H9 (cell line): ENCODE measurements around the gene GALNT9. TPM values are rescaled to one million over a fixed set of nuclear protein-coding genes. Genes with fewer than 3 reads are reported as not detected.

Experiments used
- DNase-seq: peaks from one replicate; pipeline ENCODE4 v3.0.0-alpha.2; 2017
- H2AFZ ChIP-seq: one replicate; pipeline ENCODE4 v1.6.1; 2013; ENCODE audit warnings: mild to moderate bottlenecking, low read length, control low read depth, moderate library complexity
- H2AK5ac ChIP-seq: 2 replicates; pipeline ENCODE4 v1.6.1; 2013; ENCODE audit warnings: low read length, control low read depth, mixed read lengths; ENCODE audit not compliant: insufficient read length
- H2BK120ac ChIP-seq: one replicate; pipeline ENCODE4 v1.6.1; 2013; ENCODE audit warnings: low read depth, mild to moderate bottlenecking, low read length, control low read depth, inconsistent platforms; ENCODE audit not compliant: poor library complexity, severe bottlenecking
- H2BK12ac ChIP-seq: 2 replicates; pipeline ENCODE4 v1.6.1; 2013; ENCODE audit warnings: low read length, control low read depth, mixed read lengths, low read depth; ENCODE audit not compliant: insufficient read length
- H2BK15ac ChIP-seq: 2 replicates; pipeline ENCODE4 v1.6.1; 2013; ENCODE audit warnings: low read depth, low read length, control low read depth
- H2BK20ac ChIP-seq: one replicate; pipeline ENCODE4 v1.6.1; 2013; ENCODE audit warnings: low read depth, mild to moderate bottlenecking, low read length, control low read depth, inconsistent platforms; ENCODE audit not compliant: poor library complexity, severe bottlenecking
- H2BK5ac ChIP-seq: 2 replicates; pipeline ENCODE4 v1.6.1; 2013; ENCODE audit warnings: low read length, control low read depth, mixed read lengths; ENCODE audit not compliant: insufficient read length
- H3K14ac ChIP-seq: 2 replicates; pipeline ENCODE4 v1.6.1; 2013; ENCODE audit warnings: low read length, control low read depth; ENCODE audit not compliant: insufficient read depth
- H3K18ac ChIP-seq: 2 replicates; pipeline ENCODE4 v1.6.1; 2013; ENCODE audit warnings: low read depth, mild to moderate bottlenecking, mixed read lengths, low read length, control low read depth; ENCODE audit not compliant: insufficient read length
- H3K23ac ChIP-seq: 2 replicates; pipeline ENCODE4 v1.6.1; 2013; ENCODE audit warnings: low read length, control low read depth, mixed read lengths, low read depth; ENCODE audit not compliant: insufficient read length
- H3K23me2 ChIP-seq: 2 replicates; pipeline ENCODE4 v1.6.1; 2013; ENCODE audit warnings: low read depth, mild to moderate bottlenecking, mixed read lengths, low read length, control low read depth; ENCODE audit not compliant: insufficient read length, poor library complexity, severe bottlenecking
- H3K27ac ChIP-seq: 2 replicates; pipeline ENCODE4 v1.5.1; 2013; ENCODE audit warnings: low read length, control low read depth, mixed read lengths, low read depth; ENCODE audit not compliant: insufficient read length
- H3K27me3 ChIP-seq: 2 replicates; pipeline ENCODE4 v1.6.1; 2013; ENCODE audit warnings: low read length, control low read depth, inconsistent platforms; ENCODE audit not compliant: insufficient read depth
- H3K4ac ChIP-seq: 2 replicates; pipeline ENCODE4 v1.6.1; 2013; ENCODE audit warnings: low read depth, mild to moderate bottlenecking, control low read depth, inconsistent platforms, low read length, moderate library complexity
- H3K4me1 ChIP-seq: 2 replicates; pipeline ENCODE4 v1.6.1; 2013; ENCODE audit warnings: low read length, control low read depth, inconsistent platforms; ENCODE audit not compliant: insufficient read depth
- H3K4me2 ChIP-seq: 2 replicates; pipeline ENCODE4 v1.6.1; 2013; ENCODE audit warnings: low read length, control low read depth, mixed read lengths; ENCODE audit not compliant: insufficient read length, insufficient read depth
- H3K56ac ChIP-seq: 2 replicates; pipeline ENCODE4 v1.6.1; 2013; ENCODE audit warnings: low read depth, mild to moderate bottlenecking, mixed read lengths, low read length, control low read depth; ENCODE audit not compliant: insufficient read length
- H3K79me1 ChIP-seq: 2 replicates; pipeline ENCODE4 v1.6.1; 2013; ENCODE audit warnings: low read depth, mild to moderate bottlenecking, moderate library complexity, low read length, control low read depth, inconsistent platforms; ENCODE audit not compliant: insufficient read depth, poor library complexity, severe bottlenecking
- H3K79me2 ChIP-seq: 2 replicates; pipeline ENCODE4 v1.6.1; 2013; ENCODE audit warnings: low read length, control low read depth, inconsistent platforms; ENCODE audit not compliant: insufficient read depth
- H3K9ac ChIP-seq: 2 replicates; pipeline ENCODE4 v1.6.1; 2013; ENCODE audit warnings: low read length, control low read depth, mixed read lengths; ENCODE audit not compliant: insufficient read length; ENCODE audit errors: extremely low read depth
- H3K9me3 ChIP-seq: one replicate; pipeline ENCODE4 v1.6.1; 2013; ENCODE audit warnings: low read depth, low read length, inconsistent platforms; ENCODE audit not compliant: control insufficient read depth
- H3T11ph ChIP-seq: one replicate; pipeline ENCODE4 v1.6.1; 2013; ENCODE audit warnings: mild to moderate bottlenecking, low read length, control low read depth, inconsistent platforms
- H4K20me1 ChIP-seq: one replicate; pipeline ENCODE4 v1.6.1; 2013; ENCODE audit not compliant: control insufficient read depth, insufficient read length, insufficient read depth
- H4K5ac ChIP-seq: 2 replicates; pipeline ENCODE4 v1.6.1; 2013; ENCODE audit warnings: low read depth, mild to moderate bottlenecking, mixed read lengths, low read length, control low read depth; ENCODE audit not compliant: insufficient read length
- H4K8ac ChIP-seq: replicated peaks from 2 replicates; pipeline ENCODE4 v1.6.1; 2013; ENCODE audit warnings: low read length, control low read depth, mixed read lengths, low read depth; ENCODE audit not compliant: insufficient read length
- H4K91ac ChIP-seq: 2 replicates; pipeline ENCODE4 v1.6.1; 2013; ENCODE audit warnings: low read depth, mild to moderate bottlenecking, moderate library complexity, mixed read lengths, low read length, control low read depth; ENCODE audit not compliant: insufficient read length
- H3K27ac Mint-ChIP-seq, 3 experiments: 2 replicates in 2 of 3; 3 replicates in 1 of 3; pipeline ENCODE4 v1.8.0; 2020 to 2021; ENCODE audit warnings: mixed read lengths in 3 of 3, mild to moderate bottlenecking in 1 of 3, moderate library complexity in 1 of 3
- H3K27me3 Mint-ChIP-seq: 2 replicates; pipeline ENCODE4 v1.8.0; 2021; ENCODE audit warnings: low read depth, mild to moderate bottlenecking, moderate library complexity, mixed read lengths
- H3K36me3 Mint-ChIP-seq, 3 experiments: 2 replicates in 2 of 3; 3 replicates in 1 of 3; pipeline ENCODE4 v1.8.0; 2020 to 2021; ENCODE audit warnings: low read depth in 3 of 3, mixed read lengths in 3 of 3; ENCODE audit not compliant: insufficient read depth in 1 of 3
- H3K4me1 Mint-ChIP-seq, 2 experiments: 2 replicates each; pipeline ENCODE4 v1.8.0; 2020; ENCODE audit warnings: mixed read lengths in 2 of 2
- H3K4me3 Mint-ChIP-seq, 2 experiments: 2 replicates in 1 of 2; 3 replicates in 1 of 2; pipeline ENCODE4 v1.8.0; 2020 to 2021; ENCODE audit warnings: mild to moderate bottlenecking in 2 of 2, mixed read lengths in 2 of 2, moderate library complexity in 1 of 2
- H3K9me3 Mint-ChIP-seq, 2 experiments: 2 replicates in 1 of 2; 3 replicates in 1 of 2; pipeline ENCODE4 v1.8.0; 2020; ENCODE audit warnings: mild to moderate bottlenecking in 2 of 2, mixed read lengths in 2 of 2, moderate library complexity in 1 of 2
- CTCF ChIP-seq: fragments of 200-600 bp; sonication (generic); conservative IDR thresholded peaks from 3 replicates; pipeline ENCODE4 v1.8.0; 2021; ENCODE audit warnings: antibody characterized with exemption, mild to moderate bottlenecking
- WGBS: extraction: QIAGEN DNeasy Blood & Tissue Kit; methylation state at CpG from one replicate; pipeline ENCODE4 v1.1.7; 2013; ENCODE audit warnings: missing lambda C conversion rate, low lambda C conversion rate, mixed read lengths; ENCODE audit not compliant: insufficient read length; ENCODE audit errors: extremely low coverage; 5-methylcytosine and 5-hydroxymethylcytosine counted together
- total RNA-seq: library from RNA; stranded (reverse); gene quantifications from 2 replicates; pipeline ENCODE4 v1.2.1, GENCODE V29; 2021

GALNT9 gene
- total RNA-seq, 1 experiment from 2014 or later, result 0.35 TPM

DNA sequence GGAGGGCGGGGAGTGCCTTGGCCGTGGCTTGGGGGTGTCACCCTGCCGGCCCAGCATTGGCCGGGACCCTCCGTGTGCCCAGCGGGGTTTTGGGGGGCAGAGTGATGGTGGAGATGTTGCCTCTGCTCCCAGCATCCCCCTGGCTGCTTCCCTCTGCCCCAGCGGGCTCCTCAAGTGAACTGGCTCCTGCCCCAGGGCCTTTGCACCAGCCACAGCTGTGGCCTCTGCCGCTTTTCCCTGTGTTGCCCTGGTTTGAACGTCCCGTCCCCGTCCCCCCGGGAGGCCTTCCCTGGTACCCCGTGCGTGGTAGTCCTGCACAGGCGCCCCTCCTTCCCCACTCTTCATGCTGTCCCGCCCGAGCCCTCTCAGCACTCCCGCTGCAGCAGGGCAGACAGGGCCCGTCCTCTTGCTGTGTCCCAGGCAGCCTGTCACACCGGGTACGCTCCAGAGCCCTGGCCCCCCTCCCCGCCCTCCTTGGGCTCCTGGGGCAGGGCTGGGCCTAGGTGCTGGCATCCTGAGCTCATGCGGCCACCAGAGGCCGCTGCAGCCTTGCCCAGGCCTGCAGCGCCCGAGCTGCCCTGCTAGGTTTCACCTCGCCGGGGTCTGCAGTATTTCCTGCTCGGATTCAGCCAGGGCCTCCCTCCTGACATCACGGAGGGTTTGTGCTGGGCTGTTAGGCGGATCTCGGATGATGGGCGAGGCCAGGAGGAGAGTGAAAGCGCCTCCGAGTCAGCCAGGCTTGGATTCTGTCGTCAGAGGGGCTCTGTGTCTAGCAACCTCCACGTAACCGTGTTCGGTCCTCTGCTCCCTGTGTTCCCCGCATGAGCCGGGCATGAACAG lies 175.7 kb downstream of the GALNT9 start:
- H3K36me3 Mint-ChIP-seq, result peaks cover 0 to 4% (median 2%) of the 10 kb centered on the region in 3 experiments; a peak in 2 of 7 replicates
- peak; percentile 95 for DNase-seq
- WGBS, result no CpG with 5 or more reads among the region's 41 CpGs

More for the DNA sequence above, 175.7 kb downstream of the GALNT9 start:
- no peak overlapping the region for H3K4me2 ChIP-seq
- H3K27me3 ChIP-seq, result no peaks in the 10 kb centered on the region
- H3K56ac ChIP-seq, result no peak overlapping the region
- Mint-ChIP-seq H3K27me3 (peaks cover 5% of the 10 kb centered on the region), H3K4me3 (no peak overlapping the region), H3K9me3 (no peaks in the 10 kb centered on the region), H3K4me1 (no peaks in the 10 kb centered on the region), H3K27ac (no peak overlapping the region)
- H4K8ac ChIP-seq, result no peak overlapping the region
- no peak overlapping the region for H2AFZ ChIP-seq
- no peak overlapping the region for H3K18ac ChIP-seq
- no peak overlapping the region for H3K4ac ChIP-seq
- no peak overlapping the region for H3T11ph ChIP-seq
- H3K4me1 ChIP-seq, result no peaks in the 10 kb centered on the region
- no peak overlapping the region for H2BK12ac ChIP-seq
- no peaks in the 10 kb centered on the region for H4K20me1 ChIP-seq
- no peak overlapping the region for H4K91ac ChIP-seq
- peak; percentile 99 for TF ChIP-seq CTCF
- H2BK15ac ChIP-seq, result no peak overlapping the region
- H3K9ac ChIP-seq, result no peak overlapping the region
- no peak overlapping the region for H2BK20ac ChIP-seq
- H2BK120ac ChIP-seq, result no peak overlapping the region
- H3K23ac ChIP-seq, result no peak overlapping the region
- H3K23me2 ChIP-seq, result no peaks in the 10 kb centered on the region
- H2AK5ac ChIP-seq, result no peak overlapping the region
- no peak overlapping the region for H2BK5ac ChIP-seq
- H4K5ac ChIP-seq, result no peak overlapping the region
- no peaks in the 10 kb centered on the region for H3K79me2 ChIP-seq
- H3K9me3 ChIP-seq, result peaks cover 18% of the 10 kb centered on the region
- no peak overlapping the region for H3K14ac ChIP-seq
- no peaks in the 10 kb centered on the region for H3K79me1 ChIP-seq
- no peak overlapping the region for H3K27ac ChIP-seq
